Measurements from ENCODE around the gene IL13RA1.
A peak's percentile ranks its signal among the peaks of the same experiment; 100 is the strongest.

IL13RA1 gene

DNA sequence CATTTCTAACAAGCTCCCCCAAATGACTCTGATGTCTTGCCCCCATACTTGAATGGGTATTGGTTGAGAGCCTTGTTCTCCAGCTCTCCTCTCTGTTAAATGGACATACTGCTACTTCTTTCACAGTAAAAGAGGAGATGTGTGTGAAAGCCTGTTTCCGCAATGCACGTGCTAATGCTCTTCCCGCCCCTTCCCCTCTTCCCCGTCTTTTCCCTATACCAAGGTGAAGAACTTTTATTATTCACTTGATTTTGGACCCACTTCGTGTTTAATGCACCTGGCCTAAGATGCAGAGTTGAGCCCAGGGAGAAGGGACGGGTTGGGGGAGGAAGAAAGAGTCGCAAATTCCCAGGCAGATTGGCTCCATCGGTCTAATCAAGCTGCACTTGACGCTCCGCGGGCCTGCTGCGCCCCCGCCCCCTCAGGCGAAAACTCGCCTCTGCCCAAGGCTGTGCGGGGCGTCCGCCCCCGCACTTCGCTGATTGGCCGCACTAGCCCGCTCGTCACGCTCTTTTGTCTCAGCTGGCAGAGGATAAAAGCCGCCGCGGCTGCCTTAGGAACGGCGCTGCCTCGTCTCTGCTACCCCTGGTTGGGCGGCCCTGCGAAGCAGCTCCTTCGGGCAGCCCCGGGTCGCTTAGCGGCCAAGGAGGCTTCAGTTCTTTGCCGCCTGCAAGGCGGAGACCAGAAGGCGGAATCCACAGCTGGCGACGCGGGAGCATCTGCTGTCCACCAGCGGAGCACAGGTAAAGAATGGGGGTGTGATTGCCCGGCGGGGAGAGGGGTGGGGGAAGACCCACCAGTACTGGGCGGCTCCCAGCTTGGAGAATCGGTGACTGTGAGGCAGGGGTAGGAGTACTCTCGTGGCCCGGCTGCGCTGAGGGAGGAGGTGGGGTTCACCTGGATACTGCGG, 96.1 kb downstream of the IL13RA1 start, which contains the start of gene ZCCHC12:
TSS of gene ZCCHC12 (plus strand) at position 562 of the 910 bp plus-strand sequence. CDS start 1,421 bp downstream, outside the sequence.
- no peak for TF ChIP-seq Cebpa-rat (IDR thresholded peaks at IDR 0.05)
- Histone ChIP-seq H3K4me3 (peak within 1 kb of the TSS; percentile 55), H3K9ac (no peak within 1 kb of the TSS), H3K36me3 (no peaks in the 10 kb centered on the region), H3K9me3 (no peaks in the 10 kb centered on the region), H3K27ac (no peak within 1 kb of the TSS), H3K27me3 (peaks cover 35% of the 10 kb centered on the region), H4K20me1 (no peaks in the 10 kb centered on the region), H3K4me2 (peak within 1 kb of the TSS; percentile 79), H3K4me1 (no peaks in the 10 kb centered on the region)

DNA sequence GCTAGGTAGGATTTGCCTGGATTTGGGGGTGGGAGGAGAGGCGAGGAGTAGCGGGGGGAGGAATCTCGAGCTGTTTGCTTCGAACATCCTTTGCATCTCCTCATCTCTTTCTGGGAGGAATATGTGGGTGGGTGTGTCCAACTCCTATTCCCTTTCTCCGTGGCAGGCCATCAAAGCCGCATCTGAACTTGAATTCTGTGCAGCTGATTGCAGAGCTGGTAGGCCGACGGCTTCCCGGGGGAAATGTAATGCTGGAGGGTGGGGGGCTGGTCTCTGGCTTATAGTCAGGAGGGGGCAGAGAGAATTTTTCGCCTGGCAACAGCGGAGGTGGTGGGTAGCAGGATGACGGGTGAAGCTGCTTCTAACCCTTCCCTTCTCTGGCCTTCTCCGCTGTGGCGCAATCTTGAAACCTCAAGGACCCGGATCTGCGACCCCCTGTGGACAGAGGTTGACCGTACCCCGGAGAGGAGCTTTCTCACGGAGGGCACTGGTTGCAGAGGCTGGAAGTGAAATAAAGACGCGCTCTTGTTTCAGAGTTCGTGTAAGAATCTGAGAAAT, 96.8 kb downstream of the IL13RA1 start:
- H3K27ac ChIP-seq = no peak overlapping the region
- no peak for TF ChIP-seq Cebpa-rat (IDR thresholded peaks at IDR 0.05)
- peak overlapping the region; percentile 55 for H3K4me3 ChIP-seq
- H3K4me1 ChIP-seq = no peaks in the 10 kb centered on the region
- peaks cover 35% of the 10 kb centered on the region for H3K27me3 ChIP-seq
- no peaks in the 10 kb centered on the region for H3K36me3 ChIP-seq
- peak overlapping the region; percentile 79 for H3K4me2 ChIP-seq
- no peak overlapping the region for H3K9ac ChIP-seq
- no peaks in the 10 kb centered on the region for H4K20me1 ChIP-seq
- no peaks in the 10 kb centered on the region for H3K9me3 ChIP-seq

DNA sequence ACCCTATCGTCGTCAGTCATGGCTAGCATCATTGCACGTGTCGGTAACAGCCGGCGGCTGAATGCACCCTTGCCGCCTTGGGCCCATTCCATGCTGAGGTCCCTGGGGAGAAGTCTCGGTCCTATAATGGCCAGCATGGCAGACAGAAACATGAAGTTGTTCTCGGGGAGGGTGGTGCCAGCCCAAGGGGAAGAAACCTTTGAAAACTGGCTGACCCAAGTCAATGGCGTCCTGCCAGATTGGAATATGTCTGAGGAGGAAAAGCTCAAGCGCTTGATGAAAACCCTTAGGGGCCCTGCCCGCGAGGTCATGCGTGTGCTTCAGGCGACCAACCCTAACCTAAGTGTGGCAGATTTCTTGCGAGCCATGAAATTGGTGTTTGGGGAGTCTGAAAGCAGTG, 97.8 kb downstream of the IL13RA1 start:
- H3K4me3 ChIP-seq = no peak overlapping the region
- H3K4me2 ChIP-seq = no peak overlapping the region
- H3K27me3 ChIP-seq = peaks cover 35% of the 10 kb centered on the region
- H3K9ac ChIP-seq = no peak overlapping the region
- no peak overlapping the region for H3K27ac ChIP-seq
- H3K36me3 ChIP-seq = no peaks in the 10 kb centered on the region
- TF ChIP-seq Cebpa-rat (IDR thresholded peaks at IDR 0.05) = no peak
- H3K9me3 ChIP-seq = no peaks in the 10 kb centered on the region
- no peaks in the 10 kb centered on the region for H3K4me1 ChIP-seq
- H4K20me1 ChIP-seq = no peaks in the 10 kb centered on the region

DNA sequence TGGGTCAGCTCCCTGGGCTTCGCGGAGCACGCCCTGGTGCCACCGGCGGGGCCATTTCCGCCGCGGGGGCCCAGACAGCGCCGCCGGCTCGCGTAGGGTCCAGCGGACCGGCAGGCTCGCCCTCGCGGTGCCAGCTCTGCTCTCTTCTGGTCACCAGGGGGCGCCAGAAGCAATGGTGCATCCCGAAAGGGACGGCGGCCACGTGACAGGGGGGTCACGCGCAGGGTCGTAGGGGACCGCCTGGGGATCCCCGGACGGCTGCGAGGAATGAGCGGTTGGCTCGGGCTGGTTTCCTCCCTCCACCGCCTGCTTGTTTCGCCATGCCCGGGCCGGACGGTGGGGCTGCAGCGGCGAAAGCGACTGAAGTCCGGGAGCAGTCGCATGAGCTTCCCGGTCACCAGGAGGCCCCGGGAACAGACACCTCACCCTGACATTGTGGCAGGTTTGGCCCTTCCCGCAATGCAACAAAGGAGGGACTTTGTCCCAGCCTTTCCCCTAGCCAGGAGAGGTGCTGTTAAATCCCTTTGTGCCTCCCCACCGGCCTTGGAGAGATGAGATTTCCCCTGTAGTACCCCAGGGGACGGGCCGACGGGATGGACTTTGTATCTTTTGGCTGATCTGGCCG, 112.0 kb downstream of the IL13RA1 start:
- no peak overlapping the region for H3K4me2 ChIP-seq
- H4K20me1 ChIP-seq = no peaks in the 10 kb centered on the region
- no peaks in the 10 kb centered on the region for H3K4me1 ChIP-seq
- H3K9ac ChIP-seq = no peak overlapping the region
- H3K9me3 ChIP-seq = peaks cover 9% of the 10 kb centered on the region
- H3K27ac ChIP-seq = no peak overlapping the region
- peaks cover 19% of the 10 kb centered on the region for H3K27me3 ChIP-seq
- no peaks in the 10 kb centered on the region for H3K36me3 ChIP-seq
- no peak for TF ChIP-seq Cebpa-rat (IDR thresholded peaks at IDR 0.05)
- no peak overlapping the region for H3K4me3 ChIP-seq
